ENCODE measurements around the gene KRTCAP2.

- TF ChIP-seq, protein P1, sequence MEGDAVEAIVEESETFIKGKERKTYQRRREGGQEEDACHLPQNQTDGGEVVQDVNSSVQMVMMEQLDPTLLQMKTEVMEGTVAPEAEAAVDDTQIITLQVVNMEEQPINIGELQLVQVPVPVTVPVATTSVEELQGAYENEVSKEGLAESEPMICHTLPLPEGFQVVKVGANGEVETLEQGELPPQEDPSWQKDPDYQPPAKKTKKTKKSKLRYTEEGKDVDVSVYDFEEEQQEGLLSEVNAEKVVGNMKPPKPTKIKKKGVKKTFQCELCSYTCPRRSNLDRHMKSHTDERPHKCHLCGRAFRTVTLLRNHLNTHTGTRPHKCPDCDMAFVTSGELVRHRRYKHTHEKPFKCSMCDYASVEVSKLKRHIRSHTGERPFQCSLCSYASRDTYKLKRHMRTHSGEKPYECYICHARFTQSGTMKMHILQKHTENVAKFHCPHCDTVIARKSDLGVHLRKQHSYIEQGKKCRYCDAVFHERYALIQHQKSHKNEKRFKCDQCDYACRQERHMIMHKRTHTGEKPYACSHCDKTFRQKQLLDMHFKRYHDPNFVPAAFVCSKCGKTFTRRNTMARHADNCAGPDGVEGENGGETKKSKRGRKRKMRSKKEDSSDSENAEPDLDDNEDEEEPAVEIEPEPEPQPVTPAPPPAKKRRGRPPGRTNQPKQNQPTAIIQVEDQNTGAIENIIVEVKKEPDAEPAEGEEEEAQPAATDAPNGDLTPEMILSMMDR (IDR thresholded peaks at IDR 0.05): no peak
- TF ChIP-seq POLR2A (IDR thresholded peaks at IDR 0.05): no peak
These were observed 39.3 kb downstream of the KRTCAP2 start for GRCh38 chr1:155133799-155134281.

Measured in thyroid gland (tissue), 4 donors.